ENCODE results near the gene RECK.
A peak's percentile ranks its signal among the peaks of the same experiment; 100 is the strongest.
"Not testable (repeated sequence)": the region's sequence is repeated elsewhere in the genome, so short reads cannot be mapped to it uniquely, and the experiment has no call there.

Gene RECK, protein sequence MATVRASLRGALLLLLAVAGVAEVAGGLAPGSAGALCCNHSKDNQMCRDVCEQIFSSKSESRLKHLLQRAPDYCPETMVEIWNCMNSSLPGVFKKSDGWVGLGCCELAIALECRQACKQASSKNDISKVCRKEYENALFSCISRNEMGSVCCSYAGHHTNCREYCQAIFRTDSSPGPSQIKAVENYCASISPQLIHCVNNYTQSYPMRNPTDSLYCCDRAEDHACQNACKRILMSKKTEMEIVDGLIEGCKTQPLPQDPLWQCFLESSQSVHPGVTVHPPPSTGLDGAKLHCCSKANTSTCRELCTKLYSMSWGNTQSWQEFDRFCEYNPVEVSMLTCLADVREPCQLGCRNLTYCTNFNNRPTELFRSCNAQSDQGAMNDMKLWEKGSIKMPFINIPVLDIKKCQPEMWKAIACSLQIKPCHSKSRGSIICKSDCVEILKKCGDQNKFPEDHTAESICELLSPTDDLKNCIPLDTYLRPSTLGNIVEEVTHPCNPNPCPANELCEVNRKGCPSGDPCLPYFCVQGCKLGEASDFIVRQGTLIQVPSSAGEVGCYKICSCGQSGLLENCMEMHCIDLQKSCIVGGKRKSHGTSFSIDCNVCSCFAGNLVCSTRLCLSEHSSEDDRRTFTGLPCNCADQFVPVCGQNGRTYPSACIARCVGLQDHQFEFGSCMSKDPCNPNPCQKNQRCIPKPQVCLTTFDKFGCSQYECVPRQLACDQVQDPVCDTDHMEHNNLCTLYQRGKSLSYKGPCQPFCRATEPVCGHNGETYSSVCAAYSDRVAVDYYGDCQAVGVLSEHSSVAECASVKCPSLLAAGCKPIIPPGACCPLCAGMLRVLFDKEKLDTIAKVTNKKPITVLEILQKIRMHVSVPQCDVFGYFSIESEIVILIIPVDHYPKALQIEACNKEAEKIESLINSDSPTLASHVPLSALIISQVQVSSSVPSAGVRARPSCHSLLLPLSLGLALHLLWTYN

DNA sequence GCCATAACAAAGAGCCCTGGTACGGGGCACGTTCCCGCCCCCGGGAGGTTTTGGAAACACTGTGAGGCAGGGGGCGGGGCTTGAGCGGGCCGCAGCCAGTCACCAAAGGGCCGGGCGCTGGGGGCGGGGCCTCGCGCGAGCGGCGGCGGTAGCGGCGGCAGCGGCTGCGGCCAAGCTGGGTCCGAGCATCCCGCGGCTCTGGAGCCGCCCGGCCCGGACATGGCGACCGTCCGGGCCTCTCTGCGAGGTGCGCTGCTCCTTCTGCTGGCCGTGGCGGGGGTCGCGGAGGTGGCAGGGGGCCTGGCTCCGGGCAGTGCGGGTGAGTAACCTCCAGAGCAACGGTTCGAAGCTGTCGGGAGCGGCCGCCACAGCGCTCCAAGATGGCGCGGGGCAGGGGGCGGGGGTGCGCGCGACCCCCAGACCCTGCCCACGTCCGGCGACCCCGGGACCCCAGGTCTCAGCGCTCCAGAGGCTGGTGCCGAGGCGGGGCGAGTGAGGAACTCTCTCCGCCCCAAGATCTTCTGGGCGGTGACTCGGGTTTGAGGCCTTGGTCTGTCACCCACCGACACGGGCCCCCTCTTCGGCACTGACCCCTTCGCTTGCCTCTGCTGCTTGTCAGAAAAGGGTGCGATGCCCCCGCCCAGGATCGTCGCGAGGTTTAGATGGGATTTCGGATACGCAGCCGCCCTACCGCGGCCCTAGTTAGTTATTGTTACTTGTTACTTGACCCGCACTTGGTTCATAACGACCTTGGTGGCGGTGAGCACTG, at the start of gene RECK:
Gene RECK, plus strand, starts transcription at position 134 of the 769 bp plus-strand sequence. Its CDS starts 86 bp downstream, at position 220.
- DNase-seq = peak; percentile 52

DNA sequence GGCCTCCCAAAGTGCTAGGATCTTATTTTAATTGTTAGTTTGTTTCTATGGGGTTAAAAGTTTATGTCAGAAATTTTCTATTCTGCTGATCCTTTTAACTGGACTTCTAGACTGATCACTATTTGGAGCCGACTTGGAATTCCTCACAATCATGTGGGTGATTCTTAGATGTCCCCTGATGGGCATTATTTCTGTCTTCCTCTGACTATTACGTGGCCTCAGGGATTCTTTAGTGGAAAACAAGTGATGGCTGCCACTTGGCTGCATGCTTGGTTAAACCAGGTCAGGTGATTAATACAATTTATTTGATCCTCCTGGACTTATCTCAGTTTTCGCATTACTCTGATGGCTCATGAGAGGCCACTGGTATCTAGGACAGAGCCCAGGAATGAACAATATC, 46.6 kb upstream of the RECK start:
- no peak for DNase-seq

- not testable (repeated sequence) for DNase-seq
Observed at GRCh38 chr9:35993136-35993535, 43.6 kb upstream of the RECK start.

DNA sequence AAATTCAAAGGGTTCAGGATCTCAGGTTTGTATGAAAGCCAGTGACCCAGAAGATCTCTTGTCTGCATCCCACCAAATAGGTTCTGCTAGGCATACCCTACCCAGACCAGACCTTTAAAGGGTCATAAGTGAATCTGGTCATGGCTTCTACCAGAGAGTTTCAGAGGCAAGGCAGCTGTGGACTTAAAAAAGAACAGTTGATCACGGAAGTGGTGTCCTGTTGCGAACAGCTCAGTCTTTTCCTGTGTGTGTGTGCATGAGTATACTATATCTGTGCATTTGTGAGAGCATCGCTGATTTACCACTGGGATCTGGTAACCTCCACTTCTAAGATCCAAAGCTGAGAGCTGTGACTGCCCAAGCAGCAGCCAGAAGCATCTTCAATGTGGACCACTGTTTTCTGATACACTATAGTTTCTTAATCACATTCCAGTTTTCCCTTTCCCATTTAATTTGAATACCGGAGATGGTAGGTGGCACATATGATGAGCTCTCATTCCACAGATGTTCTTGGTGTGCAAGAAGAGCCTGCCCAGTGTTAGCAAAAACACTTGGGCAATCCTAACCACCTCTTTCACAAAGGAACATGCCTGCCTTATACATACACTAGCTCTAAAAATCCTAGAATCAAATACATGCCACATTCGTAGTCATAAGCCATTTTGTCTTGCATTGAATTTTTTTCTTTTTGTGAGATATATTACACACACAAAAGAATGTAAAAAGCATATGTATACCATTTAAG, 42.6 kb upstream of the RECK start:
- DNase-seq = no peak

DNA sequence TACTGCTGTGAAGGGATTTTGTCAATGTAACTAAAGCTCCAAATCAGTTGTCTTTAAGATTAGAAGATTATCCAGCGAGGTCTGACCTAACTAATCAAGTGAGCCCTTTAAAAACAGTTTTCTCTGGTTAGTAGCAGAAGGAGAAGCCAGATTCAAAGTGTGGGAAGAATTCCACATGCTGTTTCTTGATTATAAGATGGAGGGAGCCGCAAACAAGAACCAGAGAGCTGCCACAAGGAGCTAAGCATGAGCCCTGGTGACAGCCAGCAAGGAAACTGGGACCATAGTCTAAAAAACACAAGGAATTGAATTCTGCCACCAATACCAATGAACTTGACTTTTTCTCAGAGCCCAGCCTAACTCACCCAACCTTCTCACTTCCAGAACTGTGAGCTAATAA, 41.8 kb upstream of the RECK start:
- DNase-seq = no peak

DNA sequence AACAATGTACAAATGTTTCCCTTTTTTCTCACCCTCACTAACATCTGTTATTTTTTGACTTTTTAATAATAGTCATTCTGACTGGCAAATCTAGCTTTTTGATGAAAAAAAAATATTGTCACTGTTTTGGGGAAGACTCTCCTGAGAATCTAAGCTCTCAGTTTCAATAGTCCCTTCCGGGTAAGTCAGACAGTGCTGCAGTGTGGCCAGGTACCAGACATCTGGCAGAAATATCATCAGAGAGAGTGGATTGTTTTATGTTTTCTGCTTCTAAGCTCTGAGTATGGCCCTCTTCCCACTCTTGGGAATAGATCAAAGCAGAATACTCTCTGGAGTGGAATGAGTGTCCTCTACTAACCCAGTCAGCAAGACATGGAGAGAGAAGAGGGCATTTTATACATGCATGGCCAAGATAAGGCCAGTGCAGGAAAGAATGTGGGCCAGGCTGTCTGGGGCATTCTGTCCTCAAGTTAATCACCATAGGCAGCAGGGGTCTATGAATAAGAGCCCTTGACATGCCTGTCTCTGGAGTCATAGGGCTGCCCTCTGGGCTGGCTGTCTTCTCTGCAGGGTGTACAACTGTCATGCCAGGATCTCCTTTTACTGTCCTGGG, 40.2 kb upstream of the RECK start:
- no peak for DNase-seq

- DNase-seq = not testable (repeated sequence)
Observed at GRCh38 chr9:35997016-35997415, 39.7 kb upstream of the RECK start.

GRCh38 chr9:35998333-35998732, 38.4 kb upstream of the RECK start:
- DNase-seq = no peak

DNA sequence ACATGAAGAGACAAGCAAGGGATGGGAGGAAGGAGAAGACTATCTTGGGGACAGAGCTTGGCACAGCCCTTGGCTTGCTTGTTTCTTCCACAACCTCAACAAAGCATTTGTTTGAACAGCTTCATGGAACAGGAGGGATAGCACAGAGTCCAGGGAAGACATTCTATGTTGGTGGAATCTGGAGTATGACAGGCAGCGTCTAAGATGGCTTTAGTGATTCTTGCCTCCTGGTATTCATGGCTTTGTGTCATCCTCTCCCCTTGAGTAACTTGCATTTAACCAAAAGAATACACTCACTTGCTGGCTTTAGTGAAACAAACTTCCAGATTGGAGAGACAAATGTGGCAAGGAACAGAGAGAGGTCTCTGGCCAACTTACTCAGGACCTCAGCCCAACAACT, 30.8 kb upstream of the RECK start:
- no peak for DNase-seq

DNA sequence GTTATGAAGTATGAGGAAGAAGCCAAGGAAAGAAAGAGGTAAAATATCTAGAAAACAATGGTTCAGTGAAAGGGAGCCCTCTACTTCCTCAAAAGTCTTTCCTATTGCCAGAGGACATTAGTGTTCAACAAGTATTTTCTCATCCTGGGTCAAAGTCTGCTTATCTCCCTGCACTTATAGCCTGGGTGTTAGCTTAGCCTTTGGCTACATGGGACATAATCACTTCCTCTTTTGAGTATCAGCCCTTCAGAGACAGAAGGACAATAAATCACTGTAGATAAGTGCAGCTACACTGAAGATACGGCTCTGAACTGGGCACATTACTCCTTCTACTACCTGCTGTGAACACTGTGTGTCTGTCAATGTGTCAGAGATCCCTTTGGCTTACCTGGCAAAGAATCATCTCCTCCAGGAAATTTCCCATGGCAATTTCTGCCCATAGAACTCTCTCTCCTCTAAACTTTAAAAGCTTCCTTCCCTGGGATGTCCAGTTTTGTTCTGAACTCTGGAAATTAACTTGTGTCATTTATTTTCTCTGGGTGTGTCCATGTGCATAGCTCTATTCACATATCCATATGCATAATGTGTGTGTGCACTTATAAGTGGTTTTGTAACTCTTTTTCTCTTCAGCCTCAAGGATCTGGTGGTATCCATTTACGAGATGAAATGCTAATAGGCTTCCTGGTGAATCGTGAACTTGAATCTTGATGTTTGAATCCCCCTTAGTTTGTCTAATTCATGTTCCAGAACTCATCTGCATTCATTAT, 30.0 kb upstream of the RECK start:
- no peak for DNase-seq

DNA sequence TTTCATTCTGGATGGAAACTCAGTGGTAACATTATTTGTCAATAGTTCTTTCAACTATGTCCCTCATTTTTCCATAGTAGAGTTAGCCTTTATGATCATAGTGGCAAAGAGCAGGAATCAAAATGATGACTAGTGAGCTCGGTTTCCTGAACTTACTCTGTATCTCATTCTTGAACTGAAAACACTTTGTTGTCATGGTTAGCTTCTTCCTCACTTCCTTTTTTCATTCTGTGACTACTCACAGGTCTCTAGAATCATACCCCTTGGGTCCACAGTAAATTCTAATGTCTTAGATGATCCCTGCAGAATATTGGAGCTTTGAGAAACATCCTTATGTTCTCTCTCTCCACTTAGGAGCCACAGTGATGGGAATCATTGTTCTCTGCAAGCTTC, 29.4 kb upstream of the RECK start:
- no peak for DNase-seq

GRCh38 chr9:36007852-36008251, 28.9 kb upstream of the RECK start:
- no peak for DNase-seq

DNA sequence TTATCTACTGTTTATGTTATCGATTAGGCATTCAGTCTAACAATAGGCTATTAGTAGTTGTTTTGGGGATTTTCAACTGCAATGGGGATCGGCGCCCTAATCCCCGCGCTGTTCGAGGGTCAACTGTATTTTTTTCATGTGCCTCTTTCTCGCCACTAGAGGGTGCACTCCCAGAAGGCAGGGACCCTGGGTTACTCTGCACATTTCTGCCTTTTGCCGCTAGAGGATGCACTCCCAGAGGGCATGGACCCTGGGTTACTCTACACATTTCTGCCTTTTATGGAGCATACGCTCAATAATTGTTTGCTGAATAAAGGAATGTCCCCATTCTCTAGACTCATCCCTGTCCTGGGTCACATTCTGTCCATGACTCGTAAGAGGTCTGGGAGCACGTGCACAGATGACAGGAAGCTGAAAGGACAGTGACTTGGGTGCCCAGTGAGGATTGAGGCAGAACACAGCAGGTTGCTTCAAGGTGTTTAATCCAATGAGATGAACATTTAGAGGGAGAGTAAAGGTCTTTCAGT, 27.9 kb upstream of the RECK start:
- peak; percentile 50 for DNase-seq

DNA sequence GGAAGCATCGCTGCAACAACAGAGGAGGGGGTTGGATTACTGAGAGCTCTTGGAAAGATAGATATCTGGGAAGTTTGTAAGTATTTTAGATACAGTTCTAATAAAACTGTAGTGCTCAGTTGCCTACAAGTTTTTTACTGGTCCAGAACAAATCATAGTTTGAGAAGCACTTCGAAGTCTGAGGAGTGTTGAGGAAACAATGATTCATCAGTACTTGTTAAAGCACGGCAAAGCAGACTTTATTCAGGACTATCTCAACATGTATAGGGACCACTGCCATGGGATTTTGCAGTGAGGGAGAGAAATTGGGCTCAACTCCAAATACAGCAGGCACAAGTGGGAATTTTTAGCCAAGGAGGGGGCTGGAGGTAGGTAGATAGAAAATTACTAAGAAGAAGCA, 25.3 kb upstream of the RECK start:
- no peak for DNase-seq

- no peak for DNase-seq
Observed at GRCh38 chr9:36017278-36017677, 19.4 kb upstream of the RECK start.

GRCh38 chr9:36018129-36018528, 18.6 kb upstream of the RECK start:
- DNase-seq = no peak

- DNase-seq = no peak
Observed at GRCh38 chr9:36018891-36019720, 17.6 kb upstream of the RECK start.

GRCh38 chr9:36021968-36022367, 14.7 kb upstream of the RECK start:
- no peak for DNase-seq

DNA sequence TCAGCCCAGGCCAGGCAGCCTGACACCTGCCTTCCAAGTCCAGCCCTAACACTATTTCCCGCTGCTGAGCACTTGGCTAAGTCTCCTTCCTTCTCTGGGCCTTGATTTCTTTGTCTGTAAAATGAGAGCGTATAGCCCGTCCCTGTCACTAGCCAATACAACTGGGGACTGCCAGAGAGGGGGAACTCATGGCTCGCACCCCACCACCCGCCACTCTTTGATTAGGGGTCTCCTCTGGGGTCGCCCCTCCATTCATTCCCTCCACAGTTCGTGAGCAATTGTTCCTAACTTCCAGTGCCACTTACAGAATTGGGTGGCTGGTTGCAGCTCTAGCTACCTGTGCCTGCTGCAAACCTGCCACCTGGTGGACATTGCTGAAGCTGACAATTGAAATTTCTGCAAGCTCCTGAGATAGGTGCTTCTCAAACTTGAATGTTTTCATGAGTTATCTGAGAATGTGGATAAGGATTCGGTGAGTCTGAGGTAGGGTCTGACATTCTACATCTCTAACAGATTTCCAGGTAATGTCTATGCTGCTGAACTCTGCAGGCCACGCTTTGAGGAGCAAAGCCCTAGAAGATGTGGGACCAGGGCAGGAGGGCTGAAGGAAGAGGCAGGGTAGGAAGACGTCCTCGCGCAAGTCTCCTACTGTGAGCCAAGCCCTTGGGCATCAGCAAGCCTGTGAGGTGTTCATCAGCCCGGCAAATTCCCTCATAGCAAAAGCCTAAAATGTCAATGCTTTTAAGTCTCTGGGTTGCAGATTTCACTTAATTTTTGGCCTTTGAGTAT, 13.3 kb upstream of the RECK start:
- peak; percentile 55 for DNase-seq

All from NCI-H146 (cell line).